Activated CD4-positive, alpha-beta T cell treated with anti-CD3 and anti-CD28 coated beads, Interleukin-2, amount 50 U/mL, for 16 hours (primary cell): ENCODE results near the gene KLHL20.
A peak's percentile ranks its signal among the peaks of the same experiment; 100 is the strongest.
"Not testable (repeated sequence)": the region's sequence is repeated elsewhere in the genome, so short reads cannot be mapped to it uniquely, and the experiment has no call there.

Experiments used
- DNase-seq: peaks from one replicate; pipeline ENCODE4 v3.0.0-alpha.2; 2020

Gene KLHL20

DNA sequence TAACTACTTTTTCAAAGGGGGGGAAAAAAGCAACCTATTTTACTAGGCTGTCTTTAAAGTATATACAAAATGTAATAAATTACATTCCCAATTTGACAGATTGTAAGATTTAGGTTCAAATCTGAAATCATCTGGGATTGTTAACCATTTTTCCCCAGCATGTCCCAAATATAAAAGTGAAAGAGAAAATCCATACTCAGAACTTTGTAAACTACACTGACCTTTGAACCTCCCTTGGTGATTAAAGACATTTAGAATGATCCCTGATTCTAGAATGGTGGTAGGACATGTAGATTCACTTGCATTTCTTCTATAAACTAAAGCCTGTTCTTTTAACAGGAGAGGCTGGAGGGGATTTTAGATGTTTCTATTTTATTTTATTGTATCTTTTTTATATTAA lies 39.0 kb downstream of the KLHL20 start:
- DNase-seq, result no peak

GRCh38 chr1:173757666-173758065 lies 42.9 kb downstream of the KLHL20 start:
- DNase-seq, result no peak

- no peak for DNase-seq
Measured at GRCh38 chr1:173758110-173758509, 43.3 kb downstream of the KLHL20 start.

DNA sequence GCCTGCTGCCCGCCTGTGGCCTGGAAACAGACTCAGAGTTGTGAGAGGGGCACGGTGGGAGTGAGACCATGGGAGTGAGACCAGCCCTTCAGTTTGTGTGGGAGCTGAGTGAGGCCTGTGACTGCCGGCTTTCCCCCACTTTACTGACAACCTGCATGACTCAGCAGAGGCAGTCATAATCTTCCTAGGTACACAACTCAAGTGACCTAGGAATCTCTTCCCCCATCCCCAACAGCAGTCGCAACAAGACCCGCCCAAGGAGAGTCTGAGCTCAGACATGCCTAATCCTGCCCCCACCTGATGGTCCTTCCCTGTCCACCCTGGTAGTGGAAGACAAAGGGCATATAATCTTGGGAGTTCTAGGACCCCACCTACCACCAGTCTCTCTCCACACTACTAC lies 44.2 kb downstream of the KLHL20 start:
- no peak for DNase-seq

DNA sequence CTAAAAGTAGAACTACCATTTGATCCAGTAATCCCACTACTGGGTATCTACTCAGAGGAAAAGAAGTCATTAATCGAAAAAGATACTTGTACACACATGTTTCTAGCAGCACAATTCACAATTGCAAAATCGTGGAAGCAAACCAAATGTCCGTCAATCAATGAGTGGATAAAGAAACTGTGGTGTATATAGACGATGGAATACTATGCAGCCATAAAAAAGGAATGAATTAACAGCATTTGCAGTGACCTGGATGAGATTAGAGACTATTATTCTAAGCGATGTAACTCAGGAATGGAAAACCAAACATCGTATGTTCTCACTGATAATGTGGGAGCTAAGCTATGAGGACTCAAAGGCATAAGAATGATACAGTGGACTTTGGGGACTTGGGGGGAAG lies 49.5 kb downstream of the KLHL20 start:
- DNase-seq, result not testable (repeated sequence)

DNA sequence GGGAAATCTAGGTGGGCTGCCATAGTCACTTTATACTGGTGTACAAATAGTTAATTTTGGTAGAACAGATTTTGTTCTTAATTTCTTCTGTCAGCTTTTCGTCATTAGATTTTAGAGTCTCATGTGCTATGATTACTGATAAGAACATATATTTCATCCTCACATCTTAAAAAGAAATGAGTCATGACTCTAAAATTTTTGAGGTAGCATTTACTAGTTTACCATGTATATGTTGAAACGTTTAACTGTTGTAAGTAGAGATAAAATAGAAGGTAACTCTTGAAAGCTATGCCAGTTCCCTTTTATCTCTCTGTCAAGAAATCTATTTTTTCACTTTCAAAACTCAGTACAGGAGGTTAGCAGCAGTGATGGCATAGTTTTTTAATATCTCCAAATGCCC lies 53.4 kb downstream of the KLHL20 start:
- no peak for DNase-seq

GRCh38 chr1:173768827-173769226 lies 54.0 kb downstream of the KLHL20 start:
- no peak for DNase-seq

GRCh38 chr1:173770330-173770729 lies 55.5 kb downstream of the KLHL20 start:
- DNase-seq, result peak; percentile 2

DNA sequence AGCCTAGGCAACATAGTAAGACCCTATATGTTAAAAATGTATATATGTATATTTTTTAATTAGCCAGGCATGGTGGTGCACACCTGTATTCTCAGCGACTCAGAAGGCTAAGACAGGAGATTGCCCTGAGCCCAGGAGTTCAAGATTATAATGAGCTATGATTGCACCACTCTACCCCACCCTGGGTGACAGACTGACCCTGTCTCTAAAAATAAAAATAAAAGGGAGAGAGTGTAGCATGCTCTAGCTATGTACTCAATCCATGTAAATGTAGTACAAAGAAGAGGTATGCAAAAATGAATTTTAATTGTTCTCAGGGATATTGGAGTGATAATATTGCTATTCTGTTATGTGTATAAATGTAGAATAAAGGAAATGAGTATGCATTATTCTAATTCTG lies 56.8 kb downstream of the KLHL20 start:
- no peak for DNase-seq

- no peak for DNase-seq
Measured at GRCh38 chr1:173775578-173776226, 60.9 kb downstream of the KLHL20 start.

GRCh38 chr1:173779936-173780335 lies 65.2 kb downstream of the KLHL20 start:
- no peak for DNase-seq

DNA sequence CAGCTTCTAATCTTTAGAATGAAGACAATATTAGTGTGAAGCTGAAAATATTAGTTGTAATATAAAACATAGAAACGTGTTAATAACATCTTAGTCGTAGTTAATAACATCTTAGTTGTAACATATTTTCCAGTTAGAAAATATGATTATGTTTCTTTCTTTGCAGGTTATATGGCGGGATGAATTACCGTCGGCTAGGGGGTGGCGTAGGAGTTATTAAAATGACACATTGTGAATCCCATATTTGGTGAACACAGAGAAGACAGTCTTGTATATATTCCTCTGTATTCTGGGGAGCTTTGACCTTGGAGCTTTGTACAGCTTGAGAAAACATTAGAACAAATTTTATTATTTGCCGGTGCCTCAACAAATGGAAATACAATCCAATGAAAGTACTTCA lies 70.2 kb downstream of the KLHL20 start:
- DNase-seq, result no peak

- DNase-seq, result no peak
Measured at GRCh38 chr1:173789841-173790240, 75.1 kb downstream of the KLHL20 start.

DNA sequence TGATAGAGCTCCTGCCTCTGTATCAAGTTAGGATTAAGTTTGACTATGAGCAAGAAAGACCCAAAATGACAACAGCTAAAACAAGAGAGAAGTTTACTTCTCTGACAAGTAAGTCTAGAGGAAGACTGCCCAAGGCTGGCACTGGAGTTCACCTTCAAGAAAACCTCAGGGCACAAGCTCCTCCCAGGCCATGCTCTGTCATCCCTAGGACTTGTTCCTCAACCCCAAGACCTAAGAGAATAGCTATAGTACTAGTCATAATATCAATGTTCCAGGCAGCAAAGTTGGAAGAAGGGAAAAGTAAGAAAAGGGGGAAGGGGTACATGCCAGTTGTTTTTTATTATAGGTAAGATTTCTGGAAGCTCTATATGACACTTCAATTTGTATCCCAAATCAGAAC lies 83.3 kb downstream of the KLHL20 start:
- DNase-seq, result no peak

- not testable (repeated sequence) for DNase-seq
Measured at GRCh38 chr1:173799995-173800394, 85.2 kb downstream of the KLHL20 start.

- no peak for DNase-seq
Measured at GRCh38 chr1:173802961-173803360, 88.2 kb downstream of the KLHL20 start.

GRCh38 chr1:173813654-173814053 lies 98.9 kb downstream of the KLHL20 start:
- not testable (repeated sequence) for DNase-seq

GRCh38 chr1:173818459-173818858 lies 103.7 kb downstream of the KLHL20 start:
- DNase-seq, result no peak

- no peak for DNase-seq
Measured at GRCh38 chr1:173821680-173822079, 106.9 kb downstream of the KLHL20 start.

DNA sequence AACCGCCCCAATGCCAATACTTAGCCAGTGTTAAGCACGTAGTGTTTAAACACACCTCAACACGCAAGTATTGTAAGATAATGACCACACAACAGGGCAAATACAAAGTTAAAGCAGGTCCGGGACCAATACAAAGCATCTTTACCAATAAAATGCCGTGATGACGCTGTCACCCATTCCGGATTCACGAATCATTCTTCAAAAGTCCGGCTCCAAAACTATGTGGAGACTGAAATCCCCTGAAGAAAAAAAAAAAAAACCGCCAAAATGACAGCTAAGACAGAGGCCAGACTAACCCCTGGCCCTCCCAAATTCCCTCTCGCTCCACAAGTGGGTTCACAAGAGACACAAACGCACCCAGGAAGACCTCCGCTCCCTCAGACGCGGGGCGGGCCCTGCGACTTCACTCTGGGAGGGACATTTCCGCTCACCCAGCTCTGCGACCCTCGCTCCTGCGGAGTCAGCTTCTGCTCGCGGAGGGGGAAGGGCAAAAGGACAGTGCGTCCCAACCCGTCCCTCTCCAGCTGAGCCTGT lies 109.1 kb downstream of the KLHL20 start:
- no peak for DNase-seq

- DNase-seq, result peak; percentile 96
Measured at GRCh38 chr1:173824315-173825081, 109.7 kb downstream of the KLHL20 start, which contains the start of the genes CENPL and DARS2. Gene CENPL, minus strand, starts transcription at chr1:173824883. Its CDS starts 13,584 bp downstream, at chr1:173811299. Gene DARS2, plus strand, starts transcription at chr1:173824673. Its CDS starts 557 bp downstream, at chr1:173825230.

- DNase-seq, result no peak
Measured at GRCh38 chr1:173827611-173828010, 112.8 kb downstream of the KLHL20 start.

DNA sequence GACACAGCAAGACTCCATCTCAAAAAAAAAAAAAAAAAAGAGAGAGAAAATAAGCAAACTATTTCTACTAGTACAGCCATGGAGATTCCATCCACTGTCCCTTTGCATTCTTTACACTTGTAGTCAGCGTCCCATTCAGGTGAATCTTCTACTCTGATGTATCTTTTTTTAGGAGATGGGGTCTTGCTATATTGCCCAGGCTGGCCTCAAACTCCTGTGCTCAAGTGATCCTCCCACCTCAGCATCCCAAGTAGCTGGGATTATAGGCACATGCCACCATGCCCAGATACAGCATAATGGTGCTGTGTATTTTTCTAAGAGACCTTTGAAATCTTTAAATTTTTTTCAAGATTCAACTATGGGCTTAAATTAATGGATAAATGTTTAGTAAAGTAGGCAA lies 118.0 kb downstream of the KLHL20 start:
- no peak for DNase-seq
